NCI-H82 (cell line): ENCODE measurements around the gene AADAC.
"Not testable (repeated sequence)": the region's sequence is repeated elsewhere in the genome, so short reads cannot be mapped to it uniquely, and the experiment has no call there.

ENCODE experiments used
- DNase-seq: peaks from one replicate; lab custom pipeline; 2025; lab: John Stamatoyannopoulos, UW

Gene AADAC

DNA sequence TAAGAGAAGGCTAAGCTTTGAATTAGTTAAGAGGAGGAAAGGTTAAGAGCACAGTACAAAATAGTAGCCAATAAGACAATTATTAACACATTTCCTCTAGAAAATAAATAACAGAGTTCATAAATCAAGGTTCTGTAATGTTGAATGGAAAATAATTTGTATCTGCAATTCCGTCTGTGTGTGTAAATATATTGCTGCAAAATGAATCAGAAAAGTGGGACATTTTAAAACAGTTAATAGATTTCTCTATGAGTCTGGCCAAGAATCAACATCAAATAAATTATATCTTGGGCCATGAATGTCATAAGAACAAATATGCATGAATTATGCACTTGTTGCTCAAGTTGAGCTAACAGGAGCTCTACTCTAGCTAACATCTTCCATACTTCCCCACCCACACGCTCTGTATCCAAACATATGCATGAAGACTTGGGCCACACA is 45.3 kb downstream of the AADAC start:
- no peak for DNase-seq

DNA sequence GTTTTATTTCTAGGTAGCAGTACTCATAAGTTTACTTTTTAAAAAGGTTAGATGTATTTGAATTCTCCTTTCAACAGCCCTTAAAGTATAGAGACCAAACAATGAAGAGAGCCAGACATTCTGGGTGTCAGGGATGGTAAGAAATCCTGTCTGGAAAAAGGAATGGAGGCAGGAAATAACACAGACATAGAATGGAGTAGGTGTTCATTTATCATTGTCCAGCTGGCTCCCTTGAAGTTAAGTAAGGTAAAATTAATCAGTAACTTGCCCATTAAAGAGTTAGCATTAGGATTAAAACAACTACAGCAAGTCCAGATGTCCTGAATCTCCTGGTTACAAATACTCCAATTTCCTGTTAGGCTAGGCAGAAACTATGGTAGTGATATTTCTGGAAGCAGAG is 46.0 kb downstream of the AADAC start:
- DNase-seq: peak; percentile 72

DNA sequence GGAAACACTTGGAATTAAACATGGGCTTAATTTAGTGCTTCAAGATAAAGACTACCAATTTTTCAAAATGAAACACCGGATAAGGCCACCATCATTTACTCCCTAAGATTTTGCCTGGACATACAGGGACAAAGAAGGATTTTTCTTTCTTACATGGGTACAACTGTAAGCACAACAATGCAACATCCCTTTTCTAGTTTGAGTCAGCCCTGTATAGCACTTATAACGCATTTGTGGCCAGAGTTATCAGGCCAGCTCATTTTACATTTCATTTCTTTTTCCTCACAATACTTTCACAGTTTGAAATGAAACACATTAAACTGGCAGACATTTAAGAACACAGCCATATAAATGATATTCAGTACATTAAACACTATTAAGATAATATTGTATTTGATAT is 49.7 kb downstream of the AADAC start:
- no peak for DNase-seq

DNA sequence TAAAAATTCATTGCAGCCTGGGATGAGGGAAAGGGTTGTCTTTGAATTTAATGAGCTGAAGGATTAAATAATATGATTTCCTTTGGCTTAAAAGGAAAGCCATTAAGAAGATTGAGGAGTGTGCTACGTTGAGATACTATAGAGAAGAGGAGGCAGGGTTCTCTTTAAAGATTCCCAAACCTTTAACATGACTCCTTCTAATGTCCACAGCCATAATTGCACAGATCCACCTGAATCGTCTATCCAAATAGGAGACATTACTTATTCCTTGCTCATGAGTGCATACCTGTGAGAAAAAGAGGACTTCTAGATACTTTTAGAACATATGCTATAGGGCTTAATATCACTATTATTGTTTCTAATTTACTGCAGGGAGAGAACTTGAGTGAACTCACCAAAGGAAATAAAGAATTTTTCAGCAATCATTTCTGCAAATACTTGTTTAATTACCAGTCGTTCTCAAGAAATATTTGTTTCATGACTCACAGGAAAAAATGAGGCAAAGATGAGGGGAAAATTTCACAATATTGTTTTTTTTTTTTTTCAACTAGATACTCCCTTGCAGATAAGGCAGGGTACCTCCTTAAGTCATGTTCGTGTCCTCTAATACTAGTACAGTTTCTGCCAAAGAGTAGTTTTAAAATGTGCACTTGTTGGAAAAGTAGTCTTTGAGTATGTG is 50.6 kb downstream of the AADAC start:
- peak; percentile 63 for DNase-seq

DNA sequence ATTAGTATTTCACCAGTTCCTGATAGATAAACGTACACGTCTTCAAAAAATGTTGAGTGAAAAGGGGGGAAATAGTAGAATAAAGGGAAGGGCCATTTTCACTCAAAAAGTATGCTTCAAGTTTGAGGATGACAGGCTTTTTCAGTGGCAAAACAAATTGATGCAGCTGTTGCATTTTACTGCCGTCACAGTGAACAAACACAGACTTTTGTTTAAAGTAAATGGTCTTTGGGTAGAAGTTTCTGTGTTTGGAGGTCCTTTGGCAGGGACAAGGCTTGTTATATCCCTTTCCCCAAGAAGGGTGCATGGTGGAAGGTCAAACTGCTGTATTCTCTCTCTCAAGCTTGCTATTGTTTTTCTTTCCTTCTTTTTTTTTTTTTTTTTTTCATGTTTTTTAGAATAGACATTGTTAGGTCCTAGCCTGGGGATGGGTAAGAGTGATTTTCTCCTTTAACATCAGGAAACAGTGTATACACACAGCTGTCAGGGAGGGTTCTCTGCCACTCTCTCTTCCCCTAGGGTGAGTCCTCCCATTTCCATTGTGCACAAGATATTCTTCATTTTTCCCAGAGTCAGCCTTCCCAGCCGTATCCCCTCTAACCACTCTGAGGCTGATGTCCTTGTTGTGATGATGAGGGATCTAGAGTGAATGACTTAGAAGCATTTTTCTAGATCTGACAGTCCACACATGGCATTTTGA is 52.9 kb downstream of the AADAC start:
- no peak for DNase-seq

DNA sequence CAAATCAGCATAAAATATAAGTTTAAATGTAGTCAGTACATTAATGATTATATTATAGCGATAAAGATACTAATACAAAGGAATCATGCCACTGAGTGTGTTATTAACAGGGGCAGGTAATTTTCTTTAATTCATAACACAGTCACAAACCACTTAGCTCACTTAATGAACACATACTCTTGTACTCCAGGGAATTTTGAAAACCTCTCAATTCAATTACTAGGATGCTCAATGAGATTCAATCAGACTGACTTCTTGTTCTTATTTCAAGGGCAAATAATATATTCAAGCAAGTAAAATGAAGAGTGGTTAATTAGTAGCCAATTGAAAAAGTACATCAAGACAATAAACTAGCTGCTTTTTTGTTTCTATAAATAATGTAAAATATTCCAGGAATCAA is 53.8 kb downstream of the AADAC start:
- no peak for DNase-seq

DNA sequence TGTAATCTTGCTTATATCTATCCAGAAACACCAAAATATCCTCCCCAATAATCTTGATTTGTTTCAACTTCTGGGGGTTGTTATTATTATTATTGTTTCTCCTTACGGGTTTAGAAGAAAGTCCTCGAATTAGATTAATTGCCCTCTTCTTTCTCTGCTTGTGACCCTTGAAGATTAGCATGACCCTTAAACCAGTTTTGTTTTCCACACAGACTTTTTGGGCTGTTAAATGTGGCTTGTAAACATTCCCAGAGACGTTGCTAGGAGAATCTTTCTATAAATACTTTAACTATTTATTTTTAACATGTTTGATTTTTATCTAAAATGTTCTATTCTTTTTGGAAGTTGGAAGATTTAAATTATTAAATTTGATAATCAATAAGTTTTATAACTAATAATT is 55.3 kb downstream of the AADAC start:
- DNase-seq: no peak

DNA sequence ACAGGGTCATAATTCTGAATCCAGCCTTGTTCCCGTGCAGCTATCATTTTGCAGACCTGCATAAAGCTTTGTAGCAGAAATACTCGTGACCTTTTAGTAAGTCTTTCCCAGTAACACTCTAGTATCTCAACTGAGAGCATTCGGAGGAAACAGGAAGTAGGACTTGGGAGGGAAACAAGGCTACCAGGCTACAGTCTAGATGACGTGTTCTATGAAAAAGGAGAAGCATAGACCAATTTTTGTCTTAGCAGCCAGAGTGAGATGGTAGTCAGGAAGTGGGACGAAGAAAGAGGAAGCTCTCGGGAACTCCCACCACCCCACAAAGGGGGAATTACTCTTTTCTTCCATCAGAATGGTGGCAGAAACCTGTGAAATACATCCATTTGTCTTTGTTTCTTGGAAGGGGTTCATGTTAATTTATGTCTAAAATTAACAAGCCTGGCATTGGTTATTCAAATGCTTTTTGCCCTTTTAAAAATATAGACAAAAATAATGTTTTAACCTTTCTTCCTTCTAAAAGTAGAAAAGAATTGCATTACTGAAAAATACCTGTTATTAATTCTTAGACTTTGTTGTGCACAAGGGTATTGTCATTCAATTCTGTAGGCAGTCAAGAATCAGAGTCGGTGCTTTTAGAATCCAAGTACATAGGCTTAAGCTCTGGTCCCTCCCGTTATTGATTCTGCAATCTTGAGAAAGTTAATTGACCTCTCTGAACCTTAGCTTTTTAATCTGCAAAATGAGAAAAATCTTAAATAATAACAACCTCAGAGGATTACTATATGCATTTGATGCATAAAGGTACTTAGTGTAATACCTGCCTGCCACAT is 57.9 kb downstream of the AADAC start:
- no peak for DNase-seq

DNA sequence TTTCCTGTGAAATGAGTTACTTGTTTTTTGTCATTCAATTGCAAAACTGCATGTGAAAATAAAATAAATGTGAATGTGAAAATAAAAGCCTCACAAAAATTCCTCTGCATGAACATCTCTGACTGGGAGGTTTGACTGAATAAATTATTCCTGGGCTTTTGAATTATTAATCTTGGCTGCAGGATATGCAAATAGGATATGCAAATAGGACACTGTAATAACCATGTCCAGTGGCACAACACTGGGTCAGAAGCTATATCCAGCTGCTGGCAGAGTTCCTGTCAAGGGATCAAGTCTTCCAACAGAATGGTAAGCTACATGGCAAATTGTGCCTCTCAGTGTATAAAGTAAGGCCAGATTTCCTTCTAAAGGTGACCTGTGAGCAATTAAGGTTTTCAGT is 59.5 kb downstream of the AADAC start, which contains the start of gene SUCNR1:
TSS of gene SUCNR1 (plus strand) at position 246 of the 400 bp plus-strand sequence. CDS start 6,250 bp downstream, outside the sequence.
- peak; percentile 14 for DNase-seq

DNA sequence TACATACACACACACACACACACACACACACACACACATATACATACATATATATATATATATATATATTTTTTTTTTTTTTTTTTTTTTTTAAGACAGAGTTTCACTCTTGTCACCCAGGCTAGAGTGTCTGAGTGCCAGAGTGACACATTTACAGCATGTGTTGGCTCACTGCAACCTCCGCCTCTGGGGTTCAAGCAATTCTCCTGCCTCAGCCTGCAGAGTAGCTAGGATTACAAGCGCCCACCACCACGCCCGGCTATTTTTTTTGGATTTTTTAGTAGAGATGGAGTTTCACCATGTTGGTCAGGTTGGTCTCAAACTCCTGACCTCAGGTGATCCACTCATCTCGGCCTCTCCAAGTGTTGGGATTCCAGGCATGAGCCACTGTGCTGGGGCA is 60.2 kb downstream of the AADAC start:
- not testable (repeated sequence) for DNase-seq

DNA sequence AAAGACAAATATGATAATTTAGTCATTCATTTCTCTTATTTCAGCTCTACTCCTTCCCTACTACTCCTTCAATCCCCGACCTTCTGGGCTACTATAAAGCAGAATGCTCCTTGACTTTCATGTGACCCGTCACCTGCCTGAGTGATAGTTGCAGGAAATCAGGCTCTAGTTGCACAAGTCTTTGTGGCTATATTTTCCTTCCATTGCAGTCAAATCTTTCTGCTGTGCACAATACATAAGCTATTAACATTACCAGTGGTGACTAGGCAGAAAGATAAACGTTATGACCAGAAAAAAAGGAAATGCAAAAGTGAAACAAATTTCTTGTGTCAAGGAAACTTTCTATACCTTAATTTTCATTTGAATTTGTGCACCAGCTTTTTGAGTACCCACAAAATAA is 61.8 kb downstream of the AADAC start:
- DNase-seq: no peak

DNA sequence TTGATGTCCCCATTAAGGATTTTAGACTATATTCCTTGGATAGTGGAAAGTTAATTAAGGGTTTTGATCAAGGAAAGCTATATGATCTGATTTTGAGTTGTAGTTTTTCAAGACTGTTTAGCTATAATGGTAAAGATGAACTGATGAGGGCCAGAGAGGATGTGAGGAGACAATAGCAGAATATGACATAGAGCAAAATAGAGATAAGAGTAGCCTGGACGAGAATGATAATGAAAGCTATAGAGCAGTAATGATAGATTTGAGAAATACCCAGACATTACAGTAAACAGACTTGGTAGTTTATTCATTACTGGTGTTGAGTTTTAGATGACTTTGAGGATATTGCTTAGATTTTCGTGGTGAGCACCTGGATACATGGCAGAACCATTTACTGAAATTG is 63.4 kb downstream of the AADAC start:
- DNase-seq: no peak
